GM19438 (cell line): ENCODE data around the gene SPECC1L.
"Not testable (repeated sequence)": the region's sequence is repeated elsewhere in the genome, so short reads cannot be mapped to it uniquely, and the experiment has no call there.

ENCODE experiments used
- ATAC-seq: cut with Tn5 transposase; IDR thresholded peaks from one replicate; pipeline ENCODE4 v1.9.1; 2021; ENCODE audit warnings: low read depth; ENCODE audit not compliant: unreplicated experiment

SPECC1L gene

DNA sequence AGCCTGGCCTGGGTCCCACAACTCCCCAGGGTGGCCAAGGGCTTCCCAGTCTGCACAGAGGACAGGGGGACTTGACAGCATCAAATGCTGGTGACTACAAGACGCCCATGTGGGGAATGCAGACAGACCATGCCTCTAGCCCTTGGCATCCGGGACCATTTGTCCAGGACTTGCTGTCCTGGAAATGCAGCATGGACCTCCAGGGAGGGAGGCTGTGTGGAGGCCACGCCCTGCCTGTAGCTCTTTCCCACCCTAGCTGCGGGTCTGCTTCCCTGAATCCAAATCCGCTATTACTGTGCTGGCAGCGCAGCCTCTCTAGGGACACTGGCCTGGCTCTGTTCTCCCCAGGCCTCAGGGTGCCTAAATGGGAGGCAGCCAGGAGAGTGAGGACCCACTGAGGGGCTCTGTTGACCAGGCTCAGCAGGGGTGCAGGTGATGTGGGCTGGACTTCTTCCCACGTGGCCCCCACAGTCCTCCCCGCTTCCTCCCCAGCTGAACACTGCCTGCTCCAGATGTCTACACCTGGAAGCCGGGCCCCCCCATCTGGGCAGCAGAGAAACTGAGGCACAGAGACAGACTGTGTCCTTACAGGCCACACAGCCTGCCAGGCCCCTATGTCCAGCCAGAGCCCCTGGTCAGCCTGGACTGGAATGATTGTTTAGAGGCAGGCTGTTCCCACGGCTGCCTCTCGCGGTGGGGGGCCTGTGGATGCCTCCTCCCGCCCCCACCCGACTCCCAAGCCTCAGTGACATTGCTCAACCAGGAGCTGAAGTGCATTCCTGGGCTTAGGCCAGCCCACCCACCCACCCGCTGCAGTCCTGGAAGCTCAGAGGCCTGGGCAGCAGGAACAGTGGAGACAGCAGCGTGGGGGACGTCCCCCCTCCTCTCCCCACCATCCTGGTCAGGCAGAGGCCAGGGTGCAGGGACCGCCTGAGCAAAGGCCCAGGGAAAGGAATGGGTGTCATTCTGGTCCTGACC, 24.8 kb upstream of the SPECC1L start:
- not testable (repeated sequence) for ATAC-seq

DNA sequence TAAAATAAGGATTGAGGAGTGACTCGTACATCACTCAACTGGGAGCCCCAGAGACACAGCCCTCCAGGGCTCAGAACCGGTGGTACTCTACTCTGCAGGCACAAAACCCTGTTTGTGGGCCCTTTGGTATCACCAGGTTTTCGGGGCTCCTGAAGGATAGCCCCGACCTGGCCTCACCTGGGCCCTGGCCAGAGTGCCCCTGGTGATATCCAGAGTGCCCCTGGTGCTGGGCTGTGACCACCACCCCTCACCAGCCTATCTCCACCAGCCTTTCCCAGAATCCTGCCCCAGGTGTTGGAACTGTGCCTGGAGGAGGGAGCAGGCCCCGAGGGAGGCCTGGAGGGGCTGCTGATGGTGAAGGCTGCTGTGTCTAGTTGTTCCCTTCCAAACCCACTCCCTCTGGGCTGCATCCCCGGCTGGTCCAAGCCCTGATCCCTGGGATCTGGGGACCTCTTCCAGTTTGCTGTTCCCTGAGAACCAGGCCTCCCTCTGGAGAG, 23.6 kb upstream of the SPECC1L start:
- ATAC-seq, result no peak

DNA sequence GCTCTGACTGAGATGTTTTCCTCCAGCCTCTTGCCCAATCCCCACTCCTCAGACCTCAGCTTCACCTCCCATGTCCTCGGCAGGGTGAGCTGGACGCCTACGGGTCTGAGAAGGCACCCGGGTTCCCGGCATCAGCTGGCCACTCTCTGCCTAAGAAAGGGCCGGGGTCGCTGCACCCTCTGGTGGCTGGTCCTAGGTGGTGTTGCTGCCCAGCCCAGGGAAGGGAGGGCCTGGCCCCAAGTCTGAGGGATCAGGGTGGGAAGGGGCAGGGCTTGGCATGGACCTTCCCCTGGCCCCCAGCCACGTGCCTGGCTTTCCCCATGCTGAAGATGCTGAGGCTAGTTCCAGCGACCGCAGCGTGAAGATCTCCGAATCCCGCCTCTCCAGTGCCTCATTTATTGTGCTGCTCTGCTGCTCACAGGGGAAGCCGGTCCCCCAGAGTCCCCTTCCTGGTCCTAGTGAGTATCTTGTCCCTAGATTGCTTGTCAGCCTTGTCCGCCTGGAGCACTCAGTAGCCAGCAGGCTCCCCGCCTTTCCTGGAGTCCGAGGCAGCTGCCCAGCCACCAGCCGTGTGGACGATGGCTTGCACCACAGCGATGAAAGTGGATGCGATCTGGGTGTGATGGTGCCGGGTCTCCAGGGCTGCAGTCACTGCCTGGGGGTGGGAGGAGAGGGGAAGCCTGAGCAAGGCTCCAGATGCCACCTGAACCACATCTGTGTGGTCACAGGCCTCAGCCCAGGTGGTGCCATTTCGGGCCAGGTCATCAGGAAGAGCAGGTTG, 22.9 kb upstream of the SPECC1L start:
- ATAC-seq, result no peak

DNA sequence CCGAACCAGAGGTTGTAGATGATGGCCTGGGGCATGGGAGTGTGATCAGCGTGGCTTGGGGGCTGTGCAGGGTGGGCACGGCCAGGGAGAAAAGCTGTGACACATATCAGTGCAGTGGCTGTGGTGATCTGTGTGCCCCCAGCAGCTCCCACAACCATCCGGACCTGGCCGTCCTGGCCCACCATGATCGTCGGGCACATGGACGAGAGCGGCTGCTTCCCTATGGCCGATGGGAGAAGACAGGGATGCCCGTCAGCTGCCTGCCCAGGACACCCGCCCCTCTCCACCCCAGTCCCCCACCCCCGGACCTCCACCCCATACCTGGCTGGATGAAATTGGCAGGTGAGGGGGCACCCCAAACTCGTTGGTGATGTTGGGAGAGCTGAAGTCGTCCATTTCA, 22.0 kb upstream of the SPECC1L start:
- not testable (repeated sequence) for ATAC-seq

DNA sequence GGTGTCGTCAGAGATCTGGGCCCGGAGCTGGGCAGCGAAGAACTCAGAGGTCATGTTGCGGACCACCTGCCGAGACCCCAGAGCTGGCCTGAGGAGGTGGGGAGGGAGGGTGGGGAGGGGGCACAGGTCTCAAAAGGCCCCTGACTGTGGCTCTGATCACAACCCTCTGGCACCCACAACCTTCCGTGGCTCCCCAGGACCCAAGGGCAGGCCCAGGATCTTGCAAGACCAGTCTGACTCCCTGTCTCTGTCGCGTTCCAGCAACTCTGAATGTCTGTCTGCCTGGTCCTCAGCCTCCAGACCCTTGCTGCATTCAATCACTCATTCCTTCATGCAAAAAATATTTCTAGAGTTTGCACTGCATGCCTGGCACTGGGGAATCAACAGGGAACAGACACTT, 21.2 kb upstream of the SPECC1L start:
- not testable (repeated sequence) for ATAC-seq

DNA sequence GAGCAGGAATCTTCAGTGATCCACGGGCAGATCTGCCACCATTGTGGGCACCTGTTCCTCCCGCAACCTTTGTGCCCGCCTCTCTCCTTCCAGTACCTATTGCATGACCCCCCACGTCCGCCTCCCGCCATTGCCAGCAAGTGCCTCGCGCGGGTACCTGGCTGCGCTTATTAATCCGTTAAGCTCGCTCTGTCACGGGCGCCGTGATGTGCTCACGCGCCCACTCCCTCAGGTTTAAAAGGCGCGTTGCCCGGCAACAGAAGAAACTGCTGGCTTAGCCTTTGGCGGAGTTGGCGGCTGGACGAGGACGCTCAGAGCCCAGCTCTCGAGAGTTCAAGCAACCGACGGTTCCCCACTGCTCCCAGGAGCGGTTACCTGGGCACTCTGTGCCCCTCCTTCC, 19.3 kb upstream of the SPECC1L start:
- ATAC-seq, result not testable (repeated sequence)

DNA sequence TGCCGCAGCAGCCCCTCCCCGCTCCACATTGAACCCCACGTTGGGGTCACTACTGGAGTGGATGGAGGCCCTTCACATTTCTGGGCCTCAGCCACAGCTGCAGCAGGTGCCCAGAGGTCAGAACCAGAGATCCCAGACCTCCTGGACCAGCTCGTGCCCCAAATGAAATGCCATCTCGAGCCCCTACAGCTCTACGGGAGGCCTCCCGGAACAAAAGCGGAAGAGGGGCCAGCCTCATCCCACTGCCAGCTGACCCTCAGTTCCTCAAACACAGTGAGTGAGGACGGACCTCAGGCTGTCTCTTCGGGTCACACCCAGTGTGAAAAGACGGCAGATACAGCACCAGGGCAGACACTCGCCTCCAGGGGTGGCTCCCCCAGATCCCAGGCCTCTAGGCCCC, 17.5 kb upstream of the SPECC1L start:
- not testable (repeated sequence) for ATAC-seq

DNA sequence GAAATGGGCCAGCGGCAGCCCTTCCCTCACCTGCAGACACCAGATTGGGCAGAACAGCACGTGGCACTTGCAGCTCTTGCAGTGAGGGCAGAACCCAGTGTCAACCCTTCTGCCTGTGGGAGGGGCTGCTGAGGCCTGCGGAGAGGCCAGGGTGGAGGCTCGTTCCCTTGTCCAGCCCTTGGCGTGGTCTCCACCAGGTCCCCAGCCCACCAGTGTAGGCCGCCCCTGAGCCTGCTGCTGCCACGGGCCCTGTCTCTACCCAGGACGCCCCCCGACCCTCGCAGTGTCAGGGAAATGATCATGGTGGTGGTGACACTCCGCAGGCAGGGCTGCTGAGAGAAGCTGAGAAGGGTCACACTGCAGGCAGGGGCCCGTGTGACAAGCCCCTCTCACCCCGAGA, 14.5 kb upstream of the SPECC1L start:
- not testable (repeated sequence) for ATAC-seq

DNA sequence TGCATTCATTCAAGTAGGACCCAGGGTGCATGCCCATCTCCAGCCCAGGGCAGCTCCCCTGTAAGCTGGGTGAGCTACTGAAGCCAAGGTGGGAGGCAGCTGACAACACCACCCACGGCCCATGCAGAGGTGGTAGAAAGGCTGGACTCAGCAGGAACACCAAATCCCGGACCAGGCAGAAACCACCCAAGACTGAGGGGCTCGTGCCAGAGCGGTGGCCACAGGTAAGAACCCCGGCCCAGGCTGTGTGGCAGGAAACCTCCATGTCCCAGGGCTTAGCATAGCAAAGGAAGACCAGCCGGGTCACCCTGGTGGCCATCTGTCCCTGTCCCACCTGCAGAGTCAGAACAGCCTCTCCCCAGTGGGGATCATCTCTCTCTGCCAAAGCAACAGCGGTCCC, 13.9 kb upstream of the SPECC1L start:
- ATAC-seq, result not testable (repeated sequence)

DNA sequence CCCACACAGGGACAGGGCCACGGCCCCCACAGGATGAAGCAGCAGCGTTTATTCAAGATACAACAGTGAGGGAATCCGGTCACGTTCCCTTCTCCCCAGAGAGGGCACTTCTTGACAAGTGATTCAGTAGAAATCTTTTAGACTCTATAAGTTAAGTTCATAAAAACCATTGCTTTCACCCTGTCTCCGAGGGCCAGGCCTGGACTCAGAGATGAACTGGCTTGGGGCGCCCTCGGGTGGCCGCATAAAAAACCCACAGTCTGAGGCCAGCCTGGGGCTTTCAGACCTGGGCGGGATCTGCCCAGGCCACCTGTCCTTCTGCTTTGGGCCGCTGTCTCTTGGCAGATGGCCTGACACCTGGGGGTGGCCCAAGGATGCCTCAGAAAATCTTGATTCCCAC, 11.2 kb upstream of the SPECC1L start:
- not testable (repeated sequence) for ATAC-seq

DNA sequence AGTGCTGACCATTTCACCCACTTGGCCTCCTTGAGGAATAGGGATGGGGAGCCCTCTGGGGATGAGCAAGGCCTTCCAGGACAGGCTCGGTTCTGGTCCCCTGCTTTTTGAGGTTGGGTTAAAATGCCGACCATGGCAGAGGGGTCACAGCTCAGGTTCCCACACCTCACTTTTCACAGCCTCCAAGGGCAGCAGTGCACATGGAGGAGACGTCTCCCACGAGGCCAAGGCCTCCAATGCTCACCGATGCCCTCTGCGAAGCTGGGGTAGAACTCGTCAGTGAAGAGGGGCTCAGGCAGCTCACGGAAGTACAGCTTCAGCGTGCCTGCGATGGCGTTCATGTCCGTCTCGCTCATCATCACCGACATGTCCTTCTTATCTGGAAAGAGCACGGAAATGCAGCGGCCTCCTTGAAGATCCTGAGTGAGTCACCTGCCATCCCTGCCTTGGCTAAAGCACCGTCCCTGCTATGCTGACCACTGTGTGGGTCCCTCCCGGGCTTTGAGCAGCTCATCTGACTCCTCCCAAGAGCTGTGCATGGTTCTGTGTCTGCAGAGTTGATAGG, 8.4 kb upstream of the SPECC1L start:
- ATAC-seq, result not testable (repeated sequence)

DNA sequence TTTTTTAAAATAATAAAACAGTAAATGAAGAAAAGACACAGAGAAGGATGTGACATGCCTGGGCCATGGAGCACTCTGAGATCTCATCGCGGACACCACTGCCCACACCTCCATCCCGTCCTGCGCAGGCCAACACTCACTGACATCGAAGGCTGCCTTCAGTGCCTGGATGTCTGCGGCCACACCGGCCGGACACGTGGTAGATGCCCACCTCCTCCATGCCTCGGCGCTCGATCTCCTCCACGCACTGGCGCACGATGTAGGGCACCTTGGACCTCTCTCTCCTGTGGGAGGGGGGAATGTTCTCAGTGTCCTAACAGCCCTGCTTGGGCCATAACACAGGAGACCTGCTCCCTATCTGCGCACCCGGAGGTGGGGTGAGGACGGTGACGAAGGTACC, 7.2 kb upstream of the SPECC1L start:
- not testable (repeated sequence) for ATAC-seq

DNA sequence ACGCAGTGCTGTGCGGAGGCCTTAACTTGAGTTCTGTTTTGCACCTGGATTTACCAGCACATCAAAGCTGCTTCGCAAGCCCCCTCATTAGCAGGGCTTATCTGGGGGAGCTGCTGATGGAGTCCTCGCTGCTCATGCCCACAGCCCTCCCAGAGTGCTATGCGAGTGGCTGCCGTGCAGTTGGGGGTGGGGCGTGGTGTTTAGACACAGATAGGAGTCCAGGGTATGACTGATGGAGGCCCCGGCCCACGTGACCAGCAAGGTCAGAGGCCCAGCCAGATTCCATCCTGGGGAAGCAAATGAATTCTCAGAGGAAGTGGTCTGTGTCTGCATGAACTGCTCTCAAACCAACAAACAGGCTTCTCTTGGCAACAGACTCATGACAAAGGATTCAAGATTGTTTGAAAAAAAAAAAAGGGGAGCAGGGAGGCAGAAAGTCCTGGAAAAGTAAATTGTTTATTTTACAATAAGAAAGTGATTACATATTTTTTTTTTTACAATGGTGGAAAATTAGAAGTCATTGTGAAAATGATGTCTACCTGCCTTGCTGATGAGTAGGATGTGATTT, 6.2 kb upstream of the SPECC1L start:
- ATAC-seq, result not testable (repeated sequence)

DNA sequence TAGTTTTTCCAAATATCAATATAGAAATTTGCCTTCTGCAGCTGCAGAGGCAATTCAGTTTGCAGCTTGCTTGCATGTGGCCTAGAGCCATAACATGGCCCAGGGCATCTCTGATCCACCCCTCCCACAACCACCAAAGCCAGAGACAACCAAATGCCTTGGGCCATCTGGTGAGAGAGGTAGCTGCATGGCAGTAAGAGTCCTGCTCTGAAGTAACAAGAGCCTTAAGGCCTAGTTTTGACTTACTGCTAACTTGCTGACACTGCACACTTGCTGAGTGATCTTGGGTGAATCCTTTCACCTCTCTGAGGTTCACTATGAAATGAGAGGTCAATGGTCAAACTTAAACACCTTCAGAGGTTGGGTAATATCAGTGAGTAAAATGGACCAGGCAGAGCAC, 4.9 kb upstream of the SPECC1L start:
- no peak for ATAC-seq

DNA sequence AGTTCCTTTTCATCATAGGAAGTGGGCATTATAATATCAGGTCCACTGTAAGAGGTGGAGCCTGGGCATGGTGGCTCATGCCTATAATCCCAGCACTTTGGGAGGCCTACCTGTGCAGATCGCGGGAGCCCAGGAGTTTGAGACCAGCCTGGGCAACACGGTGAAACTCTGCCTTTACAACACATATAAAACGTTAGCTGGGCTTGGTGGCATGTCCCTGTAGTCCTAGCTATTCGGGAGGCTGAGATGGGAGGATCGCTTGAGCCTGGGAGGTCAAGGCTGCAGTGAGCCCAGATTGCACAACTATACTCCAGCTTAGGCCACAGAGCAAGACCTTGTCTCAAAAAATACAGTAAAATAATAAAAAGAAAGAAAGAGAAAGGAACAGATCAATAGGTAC, 4.1 kb upstream of the SPECC1L start:
- ATAC-seq, result not testable (repeated sequence)

DNA sequence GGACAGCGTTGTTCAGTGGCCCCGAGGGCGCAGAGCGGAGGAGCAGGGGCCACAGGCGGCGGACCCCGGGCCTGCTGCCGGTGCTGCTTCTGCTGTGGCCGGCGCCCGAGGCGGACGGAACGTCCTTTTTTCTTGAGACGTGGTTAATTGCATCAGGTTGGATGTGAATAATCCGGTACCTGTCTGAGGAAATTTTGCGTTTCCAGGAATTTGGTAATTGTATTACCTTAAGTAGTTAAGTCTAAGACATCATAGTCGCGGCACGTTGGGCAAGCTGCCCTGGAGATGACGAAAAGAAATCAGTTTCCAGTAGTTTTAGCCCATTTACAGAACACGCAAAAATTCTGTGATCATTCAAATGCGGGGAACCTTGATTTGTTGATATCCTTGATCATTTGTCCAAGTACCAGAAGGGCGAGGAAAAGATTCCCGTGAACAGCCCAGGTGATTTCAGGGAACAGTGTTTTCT, 789 bp downstream of the SPECC1L start:
- ATAC-seq, result no peak

DNA sequence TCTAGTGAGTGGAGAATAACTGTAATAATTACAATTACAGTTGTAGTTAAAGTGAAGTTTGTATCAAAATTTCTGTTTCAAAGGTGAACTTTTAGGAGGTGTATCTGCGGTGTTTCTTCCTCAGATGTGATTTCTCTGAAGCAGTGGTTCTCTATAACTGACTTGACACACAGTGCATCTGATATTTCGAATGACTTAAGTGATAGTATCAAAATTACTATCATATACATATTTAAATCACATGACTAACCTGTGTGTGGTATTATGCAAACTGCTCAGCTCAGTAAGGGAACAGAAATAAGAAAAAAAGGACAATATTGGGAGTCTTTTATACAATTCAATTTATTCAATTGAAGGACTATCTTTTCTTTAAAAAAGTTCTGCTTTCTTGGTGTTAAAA, 2.4 kb downstream of the SPECC1L start:
- ATAC-seq, result not testable (repeated sequence)

DNA sequence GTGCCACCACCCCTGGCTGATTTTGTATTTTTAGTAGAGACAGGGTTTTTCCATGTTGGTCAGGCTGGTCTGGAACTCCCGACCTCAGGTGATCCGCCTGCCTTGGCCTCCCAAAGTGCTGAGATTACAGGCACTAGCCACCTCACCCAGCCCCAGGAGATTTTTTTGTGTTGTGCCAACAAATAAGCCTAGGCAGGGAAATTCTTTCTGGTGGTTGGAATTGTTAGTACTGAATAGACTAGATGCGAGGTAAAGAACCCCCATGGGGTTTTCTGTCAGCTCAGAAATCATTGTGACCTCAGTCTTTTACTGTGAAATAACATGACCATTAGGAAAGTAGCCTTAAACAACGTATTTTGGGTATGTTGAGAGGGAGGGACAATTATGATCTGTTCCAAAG, 3.3 kb downstream of the SPECC1L start:
- ATAC-seq, result not testable (repeated sequence)

DNA sequence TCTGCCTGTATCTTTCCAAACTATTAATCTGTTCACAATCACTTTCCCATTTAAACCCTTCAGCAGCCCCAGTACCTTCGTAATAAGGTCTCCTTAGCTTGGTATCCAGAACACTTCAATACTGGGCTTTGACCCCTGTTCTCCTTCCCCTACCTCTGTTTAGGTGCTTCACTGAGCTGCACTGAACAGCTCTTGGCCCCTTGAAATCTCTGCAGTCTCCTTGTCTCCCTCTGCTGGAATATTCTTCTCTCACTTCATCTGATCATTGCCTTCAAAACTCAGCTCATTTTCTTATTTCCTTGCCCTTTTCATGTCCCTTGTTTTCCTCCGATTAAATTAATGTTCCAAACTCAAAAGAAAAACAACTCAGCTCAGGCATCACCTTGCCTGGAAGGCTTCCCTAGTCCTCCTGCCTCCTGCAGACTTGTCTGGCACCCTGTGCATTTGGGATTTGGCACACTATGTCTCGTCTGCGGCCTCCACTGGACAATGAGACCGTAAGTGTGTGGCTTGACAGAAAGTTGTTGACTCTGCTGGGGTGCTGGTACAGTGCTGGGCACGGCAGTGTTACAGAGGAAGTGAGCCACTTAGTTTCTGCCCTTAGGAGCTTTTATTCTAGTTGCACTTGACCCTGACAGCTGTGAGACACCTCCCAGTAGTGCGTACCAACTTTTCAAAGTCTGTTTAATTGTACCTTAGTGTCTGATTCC, 4.2 kb downstream of the SPECC1L start:
- not testable (repeated sequence) for ATAC-seq

DNA sequence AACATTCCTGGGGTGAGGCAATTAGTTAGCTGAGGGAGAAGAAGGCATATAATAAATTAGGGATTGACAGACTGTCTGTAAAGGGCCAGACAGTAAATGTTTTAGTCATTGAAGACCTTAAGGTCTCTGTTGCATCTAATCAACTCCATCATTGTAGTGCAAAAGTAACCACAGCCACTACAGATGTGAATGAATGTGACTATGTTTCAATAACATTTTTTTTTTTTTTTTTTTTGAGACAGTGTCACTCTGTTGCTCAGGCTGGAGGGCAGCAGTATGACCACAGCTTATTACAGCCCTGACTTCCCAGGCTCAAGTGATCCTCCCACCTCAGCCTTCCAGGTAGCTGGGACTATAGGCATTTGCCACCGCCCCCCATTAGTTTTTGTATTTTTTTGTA, 9.7 kb downstream of the SPECC1L start:
- not testable (repeated sequence) for ATAC-seq
